H9 (cell line): Measurements from ENCODE around the gene TMEM45B. TPM values are rescaled to one million over a fixed set of nuclear protein-coding genes. Genes with fewer than 3 reads are reported as not detected.

Experiments
- DNase-seq: peaks from one replicate; pipeline ENCODE4 v3.0.0-alpha.2; 2017
- H2AFZ ChIP-seq: one replicate; pipeline ENCODE4 v1.6.1; 2013; ENCODE audit warnings: mild to moderate bottlenecking, low read length, control low read depth, moderate library complexity
- H2AK5ac ChIP-seq: 2 replicates; pipeline ENCODE4 v1.6.1; 2013; ENCODE audit warnings: low read length, control low read depth, mixed read lengths; ENCODE audit not compliant: insufficient read length
- H2BK120ac ChIP-seq: one replicate; pipeline ENCODE4 v1.6.1; 2013; ENCODE audit warnings: low read depth, mild to moderate bottlenecking, low read length, control low read depth, inconsistent platforms; ENCODE audit not compliant: poor library complexity, severe bottlenecking
- H2BK12ac ChIP-seq: 2 replicates; pipeline ENCODE4 v1.6.1; 2013; ENCODE audit warnings: low read length, control low read depth, mixed read lengths, low read depth; ENCODE audit not compliant: insufficient read length
- H2BK15ac ChIP-seq: 2 replicates; pipeline ENCODE4 v1.6.1; 2013; ENCODE audit warnings: low read depth, low read length, control low read depth
- H2BK20ac ChIP-seq: one replicate; pipeline ENCODE4 v1.6.1; 2013; ENCODE audit warnings: low read depth, mild to moderate bottlenecking, low read length, control low read depth, inconsistent platforms; ENCODE audit not compliant: poor library complexity, severe bottlenecking
- H2BK5ac ChIP-seq: 2 replicates; pipeline ENCODE4 v1.6.1; 2013; ENCODE audit warnings: low read length, control low read depth, mixed read lengths; ENCODE audit not compliant: insufficient read length
- H3K14ac ChIP-seq: 2 replicates; pipeline ENCODE4 v1.6.1; 2013; ENCODE audit warnings: low read length, control low read depth; ENCODE audit not compliant: insufficient read depth
- H3K18ac ChIP-seq: 2 replicates; pipeline ENCODE4 v1.6.1; 2013; ENCODE audit warnings: low read depth, mild to moderate bottlenecking, mixed read lengths, low read length, control low read depth; ENCODE audit not compliant: insufficient read length
- H3K23ac ChIP-seq: 2 replicates; pipeline ENCODE4 v1.6.1; 2013; ENCODE audit warnings: low read length, control low read depth, mixed read lengths, low read depth; ENCODE audit not compliant: insufficient read length
- H3K23me2 ChIP-seq: 2 replicates; pipeline ENCODE4 v1.6.1; 2013; ENCODE audit warnings: low read depth, mild to moderate bottlenecking, mixed read lengths, low read length, control low read depth; ENCODE audit not compliant: insufficient read length, poor library complexity, severe bottlenecking
- H3K27ac ChIP-seq: 2 replicates; pipeline ENCODE4 v1.5.1; 2013; ENCODE audit warnings: low read length, control low read depth, mixed read lengths, low read depth; ENCODE audit not compliant: insufficient read length
- H3K27me3 ChIP-seq: 2 replicates; pipeline ENCODE4 v1.6.1; 2013; ENCODE audit warnings: low read length, control low read depth, inconsistent platforms; ENCODE audit not compliant: insufficient read depth
- H3K4ac ChIP-seq: 2 replicates; pipeline ENCODE4 v1.6.1; 2013; ENCODE audit warnings: low read depth, mild to moderate bottlenecking, control low read depth, inconsistent platforms, low read length, moderate library complexity
- H3K4me1 ChIP-seq: 2 replicates; pipeline ENCODE4 v1.6.1; 2013; ENCODE audit warnings: low read length, control low read depth, inconsistent platforms; ENCODE audit not compliant: insufficient read depth
- H3K4me2 ChIP-seq: 2 replicates; pipeline ENCODE4 v1.6.1; 2013; ENCODE audit warnings: low read length, control low read depth, mixed read lengths; ENCODE audit not compliant: insufficient read length, insufficient read depth
- H3K56ac ChIP-seq: 2 replicates; pipeline ENCODE4 v1.6.1; 2013; ENCODE audit warnings: low read depth, mild to moderate bottlenecking, mixed read lengths, low read length, control low read depth; ENCODE audit not compliant: insufficient read length
- H3K79me1 ChIP-seq: 2 replicates; pipeline ENCODE4 v1.6.1; 2013; ENCODE audit warnings: low read depth, mild to moderate bottlenecking, moderate library complexity, low read length, control low read depth, inconsistent platforms; ENCODE audit not compliant: insufficient read depth, poor library complexity, severe bottlenecking
- H3K79me2 ChIP-seq: 2 replicates; pipeline ENCODE4 v1.6.1; 2013; ENCODE audit warnings: low read length, control low read depth, inconsistent platforms; ENCODE audit not compliant: insufficient read depth
- H3K9ac ChIP-seq: 2 replicates; pipeline ENCODE4 v1.6.1; 2013; ENCODE audit warnings: low read length, control low read depth, mixed read lengths; ENCODE audit not compliant: insufficient read length; ENCODE audit errors: extremely low read depth
- H3K9me3 ChIP-seq: one replicate; pipeline ENCODE4 v1.6.1; 2013; ENCODE audit warnings: low read depth, low read length, inconsistent platforms; ENCODE audit not compliant: control insufficient read depth
- H3T11ph ChIP-seq: one replicate; pipeline ENCODE4 v1.6.1; 2013; ENCODE audit warnings: mild to moderate bottlenecking, low read length, control low read depth, inconsistent platforms
- H4K20me1 ChIP-seq: one replicate; pipeline ENCODE4 v1.6.1; 2013; ENCODE audit not compliant: control insufficient read depth, insufficient read length, insufficient read depth
- H4K5ac ChIP-seq: 2 replicates; pipeline ENCODE4 v1.6.1; 2013; ENCODE audit warnings: low read depth, mild to moderate bottlenecking, mixed read lengths, low read length, control low read depth; ENCODE audit not compliant: insufficient read length
- H4K8ac ChIP-seq: replicated peaks from 2 replicates; pipeline ENCODE4 v1.6.1; 2013; ENCODE audit warnings: low read length, control low read depth, mixed read lengths, low read depth; ENCODE audit not compliant: insufficient read length
- H4K91ac ChIP-seq: 2 replicates; pipeline ENCODE4 v1.6.1; 2013; ENCODE audit warnings: low read depth, mild to moderate bottlenecking, moderate library complexity, mixed read lengths, low read length, control low read depth; ENCODE audit not compliant: insufficient read length
- H3K27ac Mint-ChIP-seq, 3 experiments: 2 replicates in 2 of 3; 3 replicates in 1 of 3; pipeline ENCODE4 v1.8.0; 2020 to 2021; ENCODE audit warnings: mixed read lengths in 3 of 3, mild to moderate bottlenecking in 1 of 3, moderate library complexity in 1 of 3
- H3K27me3 Mint-ChIP-seq: 2 replicates; pipeline ENCODE4 v1.8.0; 2021; ENCODE audit warnings: low read depth, mild to moderate bottlenecking, moderate library complexity, mixed read lengths
- H3K36me3 Mint-ChIP-seq, 3 experiments: 2 replicates in 2 of 3; 3 replicates in 1 of 3; pipeline ENCODE4 v1.8.0; 2020 to 2021; ENCODE audit warnings: low read depth in 3 of 3, mixed read lengths in 3 of 3; ENCODE audit not compliant: insufficient read depth in 1 of 3
- H3K4me1 Mint-ChIP-seq, 2 experiments: 2 replicates each; pipeline ENCODE4 v1.8.0; 2020; ENCODE audit warnings: mixed read lengths in 2 of 2
- H3K4me3 Mint-ChIP-seq, 2 experiments: 2 replicates in 1 of 2; 3 replicates in 1 of 2; pipeline ENCODE4 v1.8.0; 2020 to 2021; ENCODE audit warnings: mild to moderate bottlenecking in 2 of 2, mixed read lengths in 2 of 2, moderate library complexity in 1 of 2
- H3K9me3 Mint-ChIP-seq, 2 experiments: 2 replicates in 1 of 2; 3 replicates in 1 of 2; pipeline ENCODE4 v1.8.0; 2020; ENCODE audit warnings: mild to moderate bottlenecking in 2 of 2, mixed read lengths in 2 of 2, moderate library complexity in 1 of 2
- whole genome bisulfite sequencing: extraction: QIAGEN DNeasy Blood & Tissue Kit; methylation state at CpG from one replicate; pipeline ENCODE4 v1.1.7; 2013; ENCODE audit warnings: missing lambda C conversion rate, low lambda C conversion rate, mixed read lengths; ENCODE audit not compliant: insufficient read length; ENCODE audit errors: extremely low coverage; 5-methylcytosine and 5-hydroxymethylcytosine counted together
- total RNA-seq: library from RNA; stranded (reverse); gene quantifications from 2 replicates; pipeline ENCODE4 v1.2.1, GENCODE V29; 2021
- TF ChIP-seq, protein P1 (sequence below): fragments of 200-600 bp; sonication (generic); conservative IDR thresholded peaks from 3 replicates; pipeline ENCODE4 v1.8.0; 2021; ENCODE audit warnings: antibody characterized with exemption, mild to moderate bottlenecking

The TMEM45B gene
- total RNA-seq, 1 experiment from 2014 or later = 0.70 TPM

DNA sequence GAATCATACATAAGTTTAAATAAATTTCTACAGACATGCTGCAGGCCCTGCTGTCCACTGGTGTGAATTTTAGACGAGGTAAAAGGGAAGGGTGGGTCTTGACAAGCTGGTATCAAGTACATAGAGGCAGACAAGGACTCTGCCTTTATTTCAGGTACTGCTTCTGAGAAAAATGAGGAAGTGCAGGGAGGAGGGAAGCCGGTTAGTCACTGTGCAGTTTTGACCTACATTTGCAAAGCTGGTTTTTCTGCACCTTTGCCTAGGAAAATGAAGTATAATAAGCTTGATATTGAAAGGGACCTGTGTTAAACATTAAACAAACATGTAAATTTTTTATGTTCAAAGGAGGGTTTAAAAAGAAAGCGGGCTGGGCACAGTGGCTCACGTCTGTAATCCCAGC, 24.6 kb downstream of the TMEM45B start:
- no peak overlapping the region for H3K27ac ChIP-seq
- WGBS = no CpG with 5 or more reads among the region's 4 CpGs
- no peaks in the 10 kb centered on the region for H3K79me1 ChIP-seq
- H2BK120ac ChIP-seq = no peak overlapping the region
- no peaks in the 10 kb centered on the region for H3K36me3 Mint-ChIP-seq
- no peak overlapping the region for H3K23ac ChIP-seq
- H3K9ac ChIP-seq = no peak overlapping the region
- H4K5ac ChIP-seq = no peak overlapping the region
- H4K20me1 ChIP-seq = no peaks in the 10 kb centered on the region
- no peak overlapping the region for H3T11ph ChIP-seq
- H2BK15ac ChIP-seq = no peak overlapping the region
- no peaks in the 10 kb centered on the region for H3K27me3 Mint-ChIP-seq
- no peak overlapping the region for H3K18ac ChIP-seq
- no peak overlapping the region for H2BK12ac ChIP-seq
- H2AK5ac ChIP-seq = no peak overlapping the region
- no peak overlapping the region for H2BK5ac ChIP-seq
- H3K27me3 ChIP-seq = no peaks in the 10 kb centered on the region
- H3K9me3 Mint-ChIP-seq = no peaks in the 10 kb centered on the region
- H3K4me3 Mint-ChIP-seq = no peak overlapping the region
- H3K9me3 ChIP-seq = no peaks in the 10 kb centered on the region
- no peak overlapping the region for H3K56ac ChIP-seq
- H3K4me1 Mint-ChIP-seq = peaks cover 3 to 4% of the 10 kb centered on the region in 2 experiments; a peak in 3 of 4 replicates
- H3K4me2 ChIP-seq = no peak overlapping the region
- no peaks in the 10 kb centered on the region for H3K4me1 ChIP-seq
- H2AFZ ChIP-seq = no peak overlapping the region
- no peak overlapping the region for H3K27ac Mint-ChIP-seq
- TF ChIP-seq, protein P1, sequence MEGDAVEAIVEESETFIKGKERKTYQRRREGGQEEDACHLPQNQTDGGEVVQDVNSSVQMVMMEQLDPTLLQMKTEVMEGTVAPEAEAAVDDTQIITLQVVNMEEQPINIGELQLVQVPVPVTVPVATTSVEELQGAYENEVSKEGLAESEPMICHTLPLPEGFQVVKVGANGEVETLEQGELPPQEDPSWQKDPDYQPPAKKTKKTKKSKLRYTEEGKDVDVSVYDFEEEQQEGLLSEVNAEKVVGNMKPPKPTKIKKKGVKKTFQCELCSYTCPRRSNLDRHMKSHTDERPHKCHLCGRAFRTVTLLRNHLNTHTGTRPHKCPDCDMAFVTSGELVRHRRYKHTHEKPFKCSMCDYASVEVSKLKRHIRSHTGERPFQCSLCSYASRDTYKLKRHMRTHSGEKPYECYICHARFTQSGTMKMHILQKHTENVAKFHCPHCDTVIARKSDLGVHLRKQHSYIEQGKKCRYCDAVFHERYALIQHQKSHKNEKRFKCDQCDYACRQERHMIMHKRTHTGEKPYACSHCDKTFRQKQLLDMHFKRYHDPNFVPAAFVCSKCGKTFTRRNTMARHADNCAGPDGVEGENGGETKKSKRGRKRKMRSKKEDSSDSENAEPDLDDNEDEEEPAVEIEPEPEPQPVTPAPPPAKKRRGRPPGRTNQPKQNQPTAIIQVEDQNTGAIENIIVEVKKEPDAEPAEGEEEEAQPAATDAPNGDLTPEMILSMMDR = no peak
- no peaks in the 10 kb centered on the region for H3K79me2 ChIP-seq
- no peak overlapping the region for H4K91ac ChIP-seq
- no peak overlapping the region for H3K14ac ChIP-seq
- DNase-seq = no peak
- no peaks in the 10 kb centered on the region for H3K23me2 ChIP-seq
- H4K8ac ChIP-seq = no peak overlapping the region
- no peak overlapping the region for H2BK20ac ChIP-seq
- no peak overlapping the region for H3K4ac ChIP-seq
